ENCODE data around the gene DOC2B.

DNA sequence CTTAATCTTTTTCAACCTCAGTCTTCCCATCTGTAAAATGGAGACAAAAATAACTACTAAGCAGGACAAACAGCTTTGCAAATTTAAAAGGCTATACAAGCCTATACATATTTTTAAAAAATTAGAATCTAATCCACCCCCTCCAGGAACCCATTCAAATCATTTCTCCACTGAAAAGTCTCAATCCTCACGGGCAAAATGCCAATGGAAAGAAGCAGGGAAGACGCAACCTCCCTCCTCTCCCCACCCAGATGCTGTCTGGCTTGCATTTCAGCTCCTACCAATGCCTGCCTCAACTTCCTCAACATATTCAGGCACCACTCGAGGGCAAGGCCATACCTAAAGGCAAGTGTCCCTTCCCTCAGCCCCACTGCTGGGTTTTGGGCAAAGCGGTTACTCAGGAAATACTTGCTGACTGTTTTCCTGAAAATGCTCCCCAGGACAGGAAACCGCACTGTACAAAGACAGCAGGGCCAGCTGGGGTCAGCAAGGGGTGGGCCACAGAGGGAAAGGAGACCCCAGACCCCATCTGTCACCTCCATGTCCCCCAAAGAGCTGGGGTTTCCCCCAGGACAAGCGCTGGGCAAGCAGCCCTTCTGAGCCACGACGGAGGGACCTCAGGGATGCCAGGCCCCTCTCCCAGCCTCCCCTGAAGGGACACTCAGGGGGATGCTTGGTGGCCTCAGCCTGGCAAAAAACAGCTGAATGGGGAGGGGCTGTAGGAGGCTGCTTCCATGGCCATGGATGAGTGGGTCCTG lies 47.7 kb upstream of the DOC2B start:
- TF ChIP-seq CTCF (IDR thresholded peaks at IDR 0.05) (no peak), POLR2A (IDR thresholded peaks at IDR 0.05) (no peak)
